Nephron progenitor cell (in vitro differentiated cells): ENCODE measurements around the gene COPS8.

Experiments
- DNase-seq: peaks from one replicate; pipeline ENCODE4 v3.0.0; 2021
- H3K27ac Mint-ChIP-seq: 2 replicates; pipeline ENCODE4 v1.8.0; 2021; ENCODE audit warnings: mild to moderate bottlenecking, moderate library complexity, mixed read lengths
- H3K27me3 Mint-ChIP-seq: 2 replicates; pipeline ENCODE4 v1.8.0; 2021; ENCODE audit warnings: mild to moderate bottlenecking, low read depth, mixed read lengths; ENCODE audit not compliant: poor library complexity
- H3K36me3 Mint-ChIP-seq: 2 replicates; pipeline ENCODE4 v1.8.0; 2021; ENCODE audit warnings: low read depth, mixed read lengths
- H3K4me1 Mint-ChIP-seq: 2 replicates; pipeline ENCODE4 v1.8.0; 2021; ENCODE audit warnings: mixed read lengths
- H3K4me3 Mint-ChIP-seq: 2 replicates; pipeline ENCODE4 v1.8.0; 2021; ENCODE audit warnings: mild to moderate bottlenecking, moderate library complexity, mixed read lengths
- H3K9me3 Mint-ChIP-seq: 2 replicates; pipeline ENCODE4 v1.8.0; 2021; ENCODE audit warnings: mild to moderate bottlenecking, moderate library complexity, mixed read lengths
- CTCF ChIP-seq: fragments of 200-600 bp; sonication (generic); IDR thresholded peaks from 2 replicates; pipeline ENCODE4 v1.5.0; 2021; ENCODE audit warnings: antibody characterized with exemption

Gene COPS8

GRCh38 chr2:237144516-237144915 lies 58.8 kb downstream of the COPS8 start:
- H3K36me3 Mint-ChIP-seq = peaks cover 20% of the 10 kb centered on the region
- no peak for TF ChIP-seq CTCF
- H3K27ac Mint-ChIP-seq = no peak overlapping the region
- peaks cover 7% of the 10 kb centered on the region for H3K4me1 Mint-ChIP-seq
- no peak overlapping the region for H3K4me3 Mint-ChIP-seq
- peaks cover 35% of the 10 kb centered on the region for H3K9me3 Mint-ChIP-seq
- no peak for DNase-seq
- peaks cover 13% of the 10 kb centered on the region for H3K27me3 Mint-ChIP-seq

- no peak for TF ChIP-seq CTCF
- DNase-seq = no peak
- H3K4me3 Mint-ChIP-seq = no peak overlapping the region
- H3K4me1 Mint-ChIP-seq = peaks cover 21% of the 10 kb centered on the region
- H3K27ac Mint-ChIP-seq = no peak overlapping the region
- H3K9me3 Mint-ChIP-seq = peaks cover 35% of the 10 kb centered on the region
- peaks cover 13% of the 10 kb centered on the region for H3K27me3 Mint-ChIP-seq
- peaks cover 20% of the 10 kb centered on the region for H3K36me3 Mint-ChIP-seq
Observed at GRCh38 chr2:237147317-237147716, 61.6 kb downstream of the COPS8 start.

GRCh38 chr2:237148624-237149023 lies 62.9 kb downstream of the COPS8 start:
- Mint-ChIP-seq H3K36me3 (peaks cover 20% of the 10 kb centered on the region), H3K4me3 (no peak overlapping the region), H3K4me1 (peaks cover 21% of the 10 kb centered on the region), H3K9me3 (peaks cover 40% of the 10 kb centered on the region), H3K27me3 (peaks cover 5% of the 10 kb centered on the region), H3K27ac (no peak overlapping the region)
- no peak for TF ChIP-seq CTCF
- DNase-seq = no peak

- Mint-ChIP-seq H3K27me3 (peaks cover 2% of the 10 kb centered on the region), H3K27ac (no peak overlapping the region), H3K4me3 (no peak overlapping the region), H3K9me3 (peaks cover 40% of the 10 kb centered on the region), H3K4me1 (peaks cover 21% of the 10 kb centered on the region), H3K36me3 (peaks cover 20% of the 10 kb centered on the region)
- TF ChIP-seq CTCF = no peak
- DNase-seq = no peak
Observed at GRCh38 chr2:237149425-237149824, 63.7 kb downstream of the COPS8 start.
